NB4 (cell line): ENCODE measurements around the gene HYAL1.

Experiments used
- DNase-seq: peaks from one replicate; pipeline ENCODE4 v3.0.0; 2010; ENCODE audit warnings: low read depth
- H3K4me3 ChIP-seq: one replicate; pipeline ENCODE4 v1.5.1; 2011; ENCODE audit warnings: mild to moderate bottlenecking, low read depth, low read length, moderate library complexity
- MYC ChIP-seq: IDR thresholded peaks from 2 replicates; pipeline ENCODE4 v1.6.1; 2011; ENCODE audit warnings: low read depth, low read length
- POLR2A ChIP-seq: IDR thresholded peaks from 2 replicates; pipeline ENCODE4 v1.6.1; 2011; ENCODE audit warnings: mild to moderate bottlenecking; ENCODE audit not compliant: insufficient read length; ENCODE audit errors: extremely low read depth
- TF ChIP-seq, protein P1 (sequence below): IDR thresholded peaks from one replicate; pipeline ENCODE4 v1.5.1; 2012; ENCODE audit warnings: low read depth, low read length
- TF ChIP-seq, protein P2 (sequence below): IDR thresholded peaks from 2 replicates; pipeline ENCODE4 v1.6.1; 2011; ENCODE audit warnings: low read depth, low read length

HYAL1 gene

DNA sequence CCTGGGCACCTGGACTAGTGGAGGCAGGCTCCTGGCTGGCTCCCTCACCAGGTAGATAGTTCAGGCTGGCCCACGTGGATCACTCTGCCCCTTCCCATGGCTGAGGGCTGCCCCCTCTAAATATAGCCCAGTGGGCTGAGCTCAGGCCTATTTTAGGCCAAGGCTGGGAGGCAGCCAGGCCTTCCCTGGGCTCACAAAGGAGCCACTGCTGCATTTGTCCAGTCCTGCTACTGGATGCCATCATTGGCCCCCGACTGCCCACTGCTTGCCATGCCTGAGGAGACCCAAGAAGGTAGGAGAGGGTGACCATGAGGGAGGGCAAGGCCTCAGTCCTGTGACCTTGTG is 24.5 kb downstream of the HYAL1 start, which contains the start of gene LSMEM2:
TSS of gene LSMEM2 (plus strand) at position 208 of the 345 bp plus-strand sequence. CDS start at position 235, 27 bp downstream.
- TF ChIP-seq POLR2A: no peak
- TF ChIP-seq, protein P1, sequence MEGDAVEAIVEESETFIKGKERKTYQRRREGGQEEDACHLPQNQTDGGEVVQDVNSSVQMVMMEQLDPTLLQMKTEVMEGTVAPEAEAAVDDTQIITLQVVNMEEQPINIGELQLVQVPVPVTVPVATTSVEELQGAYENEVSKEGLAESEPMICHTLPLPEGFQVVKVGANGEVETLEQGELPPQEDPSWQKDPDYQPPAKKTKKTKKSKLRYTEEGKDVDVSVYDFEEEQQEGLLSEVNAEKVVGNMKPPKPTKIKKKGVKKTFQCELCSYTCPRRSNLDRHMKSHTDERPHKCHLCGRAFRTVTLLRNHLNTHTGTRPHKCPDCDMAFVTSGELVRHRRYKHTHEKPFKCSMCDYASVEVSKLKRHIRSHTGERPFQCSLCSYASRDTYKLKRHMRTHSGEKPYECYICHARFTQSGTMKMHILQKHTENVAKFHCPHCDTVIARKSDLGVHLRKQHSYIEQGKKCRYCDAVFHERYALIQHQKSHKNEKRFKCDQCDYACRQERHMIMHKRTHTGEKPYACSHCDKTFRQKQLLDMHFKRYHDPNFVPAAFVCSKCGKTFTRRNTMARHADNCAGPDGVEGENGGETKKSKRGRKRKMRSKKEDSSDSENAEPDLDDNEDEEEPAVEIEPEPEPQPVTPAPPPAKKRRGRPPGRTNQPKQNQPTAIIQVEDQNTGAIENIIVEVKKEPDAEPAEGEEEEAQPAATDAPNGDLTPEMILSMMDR: no peak
- no peak for TF ChIP-seq MYC
- TF ChIP-seq, protein P2, sequence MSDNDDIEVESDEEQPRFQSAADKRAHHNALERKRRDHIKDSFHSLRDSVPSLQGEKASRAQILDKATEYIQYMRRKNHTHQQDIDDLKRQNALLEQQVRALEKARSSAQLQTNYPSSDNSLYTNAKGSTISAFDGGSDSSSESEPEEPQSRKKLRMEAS: no peak
- no peak for DNase-seq
- H3K4me3 ChIP-seq: no peak within 1 kb of the TSS

DNA sequence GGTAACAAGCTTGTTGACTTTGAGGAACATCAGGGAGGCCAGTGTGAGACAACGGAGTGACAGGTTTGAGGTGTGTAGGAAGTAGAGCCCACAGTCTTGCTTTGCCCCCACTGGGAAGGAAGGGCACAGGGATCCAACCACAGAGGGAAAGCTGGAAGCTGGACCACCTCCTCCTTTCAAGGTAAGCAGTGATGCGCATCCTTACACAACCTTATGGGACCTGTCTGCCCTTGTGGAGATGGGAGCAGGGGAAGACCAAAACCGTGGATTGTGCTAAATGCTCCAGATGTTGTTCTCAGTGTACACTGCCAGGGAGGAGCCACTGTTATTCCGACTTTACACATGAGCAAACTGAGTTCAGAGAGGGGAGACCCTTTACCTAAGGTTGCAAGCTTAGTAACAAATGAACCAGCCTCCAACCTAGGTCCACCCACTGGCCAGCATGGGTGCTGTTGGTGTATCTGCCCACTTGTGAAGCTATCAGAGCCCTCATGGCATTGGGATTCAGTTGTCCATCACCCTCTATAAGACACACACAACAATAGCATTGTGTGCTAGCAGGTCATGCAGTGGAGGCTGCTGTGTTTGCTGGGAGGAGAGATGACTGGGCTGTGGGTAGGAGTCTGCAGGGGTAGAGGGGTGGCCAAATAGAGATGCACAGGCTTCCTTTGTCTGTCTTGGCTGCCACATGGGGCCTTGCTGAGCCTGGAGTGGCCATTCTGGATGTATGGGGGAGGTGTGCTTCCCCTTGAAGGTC is 25.1 kb downstream of the HYAL1 start:
- TF ChIP-seq, protein P2: no peak
- TF ChIP-seq, protein P1: no peak
- no peak for TF ChIP-seq POLR2A
- no peak for TF ChIP-seq MYC
- no peak for DNase-seq
- no peak overlapping the region for H3K4me3 ChIP-seq

DNA sequence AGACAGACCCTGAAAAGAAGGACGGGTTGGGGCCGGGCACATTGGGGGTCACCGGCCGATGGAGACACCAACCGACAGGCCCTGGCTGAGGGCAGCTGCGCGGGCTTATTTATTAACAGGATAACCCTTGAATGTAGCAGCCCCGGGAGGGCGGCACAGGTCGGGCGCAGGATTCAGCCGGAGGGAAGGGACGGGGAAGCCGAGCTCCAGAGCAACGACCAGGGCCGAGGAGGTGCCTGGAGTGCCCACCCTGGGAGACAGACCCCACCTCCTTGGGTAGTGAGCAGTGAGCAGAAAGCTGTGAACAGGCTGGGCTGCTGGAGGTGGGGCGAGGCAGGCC is 26.6 kb downstream of the HYAL1 start:
- DNase-seq: no peak
- no peak overlapping the region for H3K4me3 ChIP-seq
- TF ChIP-seq, protein P2: no peak
- TF ChIP-seq, protein P1: no peak
- TF ChIP-seq POLR2A (no peak), MYC (no peak)

DNA sequence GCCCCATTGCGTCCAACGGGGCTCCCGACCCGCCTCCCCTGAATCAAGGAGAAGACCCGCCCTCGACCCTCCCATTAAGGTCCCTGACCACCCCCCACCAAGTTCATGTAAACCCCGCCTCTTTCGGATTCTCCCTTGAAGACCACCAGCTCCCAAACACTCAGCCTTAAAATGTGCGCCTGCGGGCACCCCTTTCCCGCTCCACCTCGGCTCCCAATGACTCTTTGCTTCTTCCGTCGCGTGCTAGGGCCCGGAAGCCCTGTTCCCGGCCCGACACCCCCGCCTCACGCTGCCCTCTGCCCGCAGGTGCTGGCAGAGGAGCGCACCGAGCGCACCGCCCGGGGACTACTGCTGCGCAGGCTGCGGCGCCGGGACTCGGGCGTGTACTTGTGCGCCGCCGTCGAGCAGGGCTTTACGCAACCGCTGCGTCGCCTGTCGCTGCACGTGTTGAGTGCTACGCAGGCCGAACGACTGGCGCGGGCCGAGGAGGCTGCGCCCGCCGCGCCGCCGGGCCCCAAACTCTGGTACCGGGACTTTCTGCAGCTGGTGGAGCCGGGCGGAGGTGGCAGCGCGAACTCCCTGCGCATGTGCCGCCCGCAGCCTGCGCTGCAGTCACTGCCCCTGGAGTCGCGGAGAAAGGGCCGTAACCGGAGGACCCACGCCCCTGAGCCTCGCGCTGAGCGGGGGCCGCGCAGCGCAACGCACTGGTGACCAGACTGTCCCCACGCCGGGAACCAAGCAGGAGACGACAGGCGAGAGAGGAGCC is 27.2 kb downstream of the HYAL1 start:
- H3K4me3 ChIP-seq: no peak overlapping the region
- DNase-seq: no peak
- TF ChIP-seq, protein P2: no peak
- no peak for TF ChIP-seq MYC
- TF ChIP-seq, protein P1: no peak
- TF ChIP-seq POLR2A: no peak

DNA sequence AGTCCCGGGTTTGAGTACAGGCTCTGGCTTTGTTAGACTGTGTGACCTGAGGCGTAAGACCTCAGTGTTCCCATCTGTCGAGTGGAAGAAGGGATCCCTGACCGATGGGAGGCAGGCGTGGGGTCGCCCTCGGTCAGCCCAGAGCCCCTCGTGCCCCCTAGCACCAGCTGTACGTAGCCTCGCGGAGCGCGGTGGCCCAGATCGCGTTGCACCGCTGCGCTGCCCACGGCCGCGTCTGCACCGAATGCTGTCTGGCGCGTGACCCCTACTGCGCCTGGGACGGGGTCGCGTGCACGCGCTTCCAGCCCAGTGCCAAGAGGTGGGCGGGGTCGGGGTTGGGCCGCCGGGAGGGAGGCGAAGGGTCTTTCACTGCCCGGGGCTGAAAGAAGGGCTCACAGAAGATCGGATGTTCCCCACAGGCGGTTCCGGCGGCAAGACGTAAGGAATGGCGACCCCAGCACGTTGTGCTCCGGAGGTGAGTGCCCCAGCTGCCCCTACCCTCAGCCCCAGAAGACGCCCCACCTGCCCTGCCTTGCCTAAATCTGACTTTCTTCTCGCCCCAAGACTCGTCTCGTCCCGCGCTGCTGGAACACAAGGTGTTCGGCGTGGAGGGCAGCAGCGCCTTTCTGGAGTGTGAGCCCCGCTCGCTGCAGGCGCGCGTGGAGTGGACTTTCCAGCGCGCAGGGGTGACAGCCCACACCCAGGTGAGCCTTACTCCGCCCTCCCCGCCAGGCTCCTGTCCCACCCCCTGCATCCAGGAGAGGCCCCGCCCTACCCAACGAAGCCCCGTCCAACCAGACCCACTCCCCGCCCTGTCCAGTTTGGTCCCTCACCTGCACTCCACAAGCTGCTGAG is 28.0 kb downstream of the HYAL1 start:
- no peak overlapping the region for H3K4me3 ChIP-seq
- DNase-seq: no peak
- TF ChIP-seq POLR2A (no peak), MYC (no peak)
- TF ChIP-seq, protein P2: no peak
- TF ChIP-seq, protein P1: no peak
